A673 (cell line): ENCODE measurements around the gene CORO6. TPM values are rescaled to one million over a fixed set of nuclear protein-coding genes. Genes with fewer than 3 reads are reported as not detected.

ENCODE experiments used
- BruUV-seq: library from RNA; stranded (reverse); fragments of 400-500 nt; replicated peaks from 2 replicates; lab custom pipeline; 2021; lab: Mats Ljungman, UMichigan
- CTCF ChIA-PET: fragments of 300-600 bp; sonication (Branson Sonifier 250); formaldehyde crosslinking; loops from one replicate; lab custom pipeline; 2022; ENCODE audit warnings: antibody characterized with exemption; lab: Charles Lee
- POLR2A ChIA-PET: fragments of 300-600 bp; sonication (Branson Sonifier 250); formaldehyde crosslinking; loops from one replicate; lab custom pipeline; 2022; ENCODE audit warnings: antibody characterized with exemption; ENCODE audit not compliant: low non-redundant PET; lab: Charles Lee
- DNase-seq: peaks from one replicate; pipeline ENCODE4 v3.0.0-alpha.2; 2015; ENCODE audit warnings: low spot score
- H3K27ac ChIP-seq: fragments of 200-600 bp; sonication (generic); 2 replicates; pipeline ENCODE4 v1.5.1; 2016; ENCODE audit warnings: mixed run types, low read depth, mild to moderate bottlenecking, mixed read lengths, antibody characterized with exemption, low read length; ENCODE audit not compliant: poor library complexity, severe bottlenecking
- H3K27me3 ChIP-seq: fragments of 200-600 bp; sonication (generic); replicated peaks from 2 replicates; pipeline ENCODE4 v1.6.1; 2017; ENCODE audit warnings: mixed run types, low read depth, mild to moderate bottlenecking, mixed read lengths, antibody characterized with exemption, low read length; ENCODE audit not compliant: insufficient read depth, poor library complexity
- H3K36me3 ChIP-seq: fragments of 200-600 bp; sonication (generic); 2 replicates; pipeline ENCODE4 v1.6.1; 2016; ENCODE audit warnings: mixed run types, mild to moderate bottlenecking, mixed read lengths, antibody characterized with exemption, low read length; ENCODE audit not compliant: insufficient read depth, poor library complexity, severe bottlenecking
- H3K4me1 ChIP-seq: fragments of 200-600 bp; sonication (generic); 2 replicates; pipeline ENCODE4 v1.6.1; 2017; ENCODE audit warnings: mixed run types, mild to moderate bottlenecking, mixed read lengths, antibody characterized with exemption, low read length; ENCODE audit not compliant: insufficient read depth, poor library complexity, severe bottlenecking
- H3K4me3 ChIP-seq: fragments of 200-600 bp; sonication (generic); 2 replicates; pipeline ENCODE4 v1.5.1; 2016; ENCODE audit warnings: low read depth, mixed run types, mild to moderate bottlenecking, mixed read lengths, low read length; ENCODE audit not compliant: poor library complexity, severe bottlenecking
- H3K9me3 ChIP-seq: fragments of 200-600 bp; sonication (generic); 2 replicates; pipeline ENCODE4 v1.6.1; 2016; ENCODE audit warnings: mixed run types, low read depth, mild to moderate bottlenecking, mixed read lengths, antibody characterized with exemption, low read length; ENCODE audit not compliant: poor library complexity, severe bottlenecking
- EZH2 ChIP-seq: fragments of 200-600 bp; sonication (generic); IDR thresholded peaks from 2 replicates; pipeline ENCODE4 v1.6.1; 2017; ENCODE audit warnings: borderline replicate concordance, low read depth, mild to moderate bottlenecking, mixed read lengths, antibody characterized with exemption, low read length; ENCODE audit not compliant: poor library complexity, severe bottlenecking
- intact Hi-C: fragments of 100-400 bp; cut with micrococcal nuclease; formaldehyde crosslinking; loops from one replicate; pipeline ENCODE4 v1.10.0; 2022; ENCODE audit not compliant: unreplicated experiment
- total RNA-seq: library from RNA; stranded (reverse); gene quantifications from 2 replicates; pipeline ENCODE4 v1.2.3, GENCODE V29; 2021
- TF ChIP-seq, protein P1 (sequence below): fragments of 300-800, 200-600 bp; sonication (generic); conservative IDR thresholded peaks from 2 replicates; pipeline ENCODE4 v1.5.1; 2017; ENCODE audit warnings: low read depth, mild to moderate bottlenecking, antibody characterized with exemption, low read length, moderate library complexity, mixed read lengths

CORO6 gene
- total RNA-seq, 1 experiment from 2014 or later: 19.7 TPM

DNA sequence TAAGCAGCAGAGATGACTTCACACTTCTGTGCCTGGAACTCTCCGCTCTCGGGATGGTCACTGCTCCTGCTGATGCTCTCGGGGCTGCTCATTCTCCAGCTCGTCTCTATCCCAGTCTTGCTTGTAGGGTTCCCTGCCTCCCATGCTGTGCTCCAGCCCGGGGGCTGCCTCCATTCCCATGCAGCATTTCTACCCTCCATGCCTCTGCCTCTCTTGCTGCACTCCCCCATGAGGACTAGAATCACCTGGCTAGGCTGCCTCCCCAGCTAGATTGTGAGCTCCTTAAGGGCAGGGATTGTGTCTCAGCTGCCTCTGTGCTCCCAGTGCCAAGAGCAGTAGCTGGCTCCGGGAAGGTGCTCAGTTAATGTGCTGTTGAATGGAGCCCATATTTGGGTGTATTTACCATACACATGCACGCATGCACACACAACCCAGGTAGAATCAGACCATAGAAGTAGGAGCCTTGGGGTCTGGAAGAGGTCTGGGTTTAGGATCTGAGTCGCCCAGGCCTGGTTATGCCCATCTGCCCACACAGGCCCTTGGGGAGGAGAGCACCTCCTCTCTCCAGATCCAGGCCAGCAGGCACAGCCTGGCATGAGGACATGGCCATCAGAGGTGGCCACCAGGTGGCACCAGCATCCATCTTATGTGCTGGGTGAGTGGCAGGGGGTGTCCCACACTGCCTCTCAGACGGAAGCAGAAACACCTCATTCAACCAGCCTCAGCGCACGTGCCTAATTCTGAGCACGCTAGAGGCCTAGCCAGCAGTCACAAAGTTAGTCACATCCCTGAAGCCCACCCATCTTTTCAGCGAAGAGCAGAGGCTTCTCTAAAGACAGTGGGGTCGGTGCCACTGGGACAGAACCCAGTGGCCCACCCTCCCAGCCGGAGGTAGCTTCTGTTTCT lies 42.6 kb downstream of the CORO6 start:
- no peaks in the 10 kb centered on the region for H3K27me3 ChIP-seq
- H3K27ac ChIP-seq: no peak overlapping the region
- CTCF ChIA-PET: interaction anchor here (0.6 to 1.6 kb wide), 7 partner anchors 12 to 513 kb away, joined by 3 to 9 read pairs (median 3); no protein-coding TSS in a partner anchor
- H3K4me3 ChIP-seq: no peak overlapping the region
- H3K4me1 ChIP-seq: peaks cover 12% of the 10 kb centered on the region
- POLR2A ChIA-PET: interaction anchor here (0.6 kb wide), 1 partner anchor 11 kb away, joined by 3 read pairs; no protein-coding TSS in a partner anchor
- BruUV-seq: no TSS peak
- TF ChIP-seq, protein P1, sequence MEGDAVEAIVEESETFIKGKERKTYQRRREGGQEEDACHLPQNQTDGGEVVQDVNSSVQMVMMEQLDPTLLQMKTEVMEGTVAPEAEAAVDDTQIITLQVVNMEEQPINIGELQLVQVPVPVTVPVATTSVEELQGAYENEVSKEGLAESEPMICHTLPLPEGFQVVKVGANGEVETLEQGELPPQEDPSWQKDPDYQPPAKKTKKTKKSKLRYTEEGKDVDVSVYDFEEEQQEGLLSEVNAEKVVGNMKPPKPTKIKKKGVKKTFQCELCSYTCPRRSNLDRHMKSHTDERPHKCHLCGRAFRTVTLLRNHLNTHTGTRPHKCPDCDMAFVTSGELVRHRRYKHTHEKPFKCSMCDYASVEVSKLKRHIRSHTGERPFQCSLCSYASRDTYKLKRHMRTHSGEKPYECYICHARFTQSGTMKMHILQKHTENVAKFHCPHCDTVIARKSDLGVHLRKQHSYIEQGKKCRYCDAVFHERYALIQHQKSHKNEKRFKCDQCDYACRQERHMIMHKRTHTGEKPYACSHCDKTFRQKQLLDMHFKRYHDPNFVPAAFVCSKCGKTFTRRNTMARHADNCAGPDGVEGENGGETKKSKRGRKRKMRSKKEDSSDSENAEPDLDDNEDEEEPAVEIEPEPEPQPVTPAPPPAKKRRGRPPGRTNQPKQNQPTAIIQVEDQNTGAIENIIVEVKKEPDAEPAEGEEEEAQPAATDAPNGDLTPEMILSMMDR: peak; percentile 93
- no peak for TF ChIP-seq EZH2
- peak; percentile 91 for DNase-seq
- peaks cover 82% of the 10 kb centered on the region for H3K36me3 ChIP-seq
- no peaks in the 10 kb centered on the region for H3K9me3 ChIP-seq
- intact Hi-C loops: loop anchor here (1.0 to 5.0 kb wide), 3 partner anchors 11 to 513 kb away; partner anchors contain the start of gene SSH2

DNA sequence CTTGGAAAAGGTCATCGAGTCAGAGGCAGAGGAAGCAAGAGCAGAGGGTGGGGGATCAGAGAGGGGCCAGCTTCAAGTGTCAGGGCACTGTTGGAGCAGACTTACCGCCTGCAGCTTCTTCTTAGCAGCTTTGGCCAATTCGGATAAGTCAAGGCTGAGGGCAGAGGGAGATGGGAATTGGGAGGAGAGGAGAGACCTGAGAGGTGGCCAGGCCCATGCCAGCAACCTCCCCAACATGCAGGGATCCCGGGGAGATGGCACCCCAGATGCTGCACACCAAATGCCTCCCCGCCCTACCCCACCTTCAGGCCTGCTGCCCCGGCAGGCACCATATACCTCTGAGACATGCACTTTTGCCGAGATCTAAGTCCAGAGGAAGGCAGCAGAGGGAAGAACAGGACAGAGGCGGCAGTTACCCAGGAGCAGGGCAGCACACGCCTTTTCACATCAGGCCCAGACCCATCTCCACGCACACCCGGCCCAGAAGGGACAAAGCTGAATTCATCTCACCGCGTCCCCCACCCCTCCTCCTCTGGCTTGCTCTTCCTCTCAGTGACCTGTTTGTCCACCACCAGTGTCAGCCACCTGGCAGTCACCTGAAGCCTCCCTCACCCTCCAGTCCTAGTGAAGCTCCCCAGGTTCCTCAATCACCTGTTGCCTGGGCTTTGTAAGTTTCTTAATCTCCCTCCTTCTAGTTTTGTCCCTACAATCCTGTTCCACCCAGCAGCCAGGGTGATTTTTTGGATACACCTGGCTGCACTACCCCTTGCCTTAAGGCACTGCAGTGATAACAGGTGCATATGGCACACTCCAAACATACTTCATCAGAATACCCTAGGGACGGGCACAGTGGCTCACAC lies 43.9 kb downstream of the CORO6 start:
- no peak overlapping the region for H3K4me3 ChIP-seq
- ChIA-PET CTCF (interaction anchor here (0.8 to 1.5 kb wide), 3 partner anchors 9 to 515 kb away, joined by 3 to 4 read pairs (median 3); no protein-coding TSS in a partner anchor), POLR2A (no interaction called here)
- TF ChIP-seq, protein P1: no peak
- TF ChIP-seq EZH2: no peak
- no peaks in the 10 kb centered on the region for H3K9me3 ChIP-seq
- H3K4me1 ChIP-seq: peaks cover 4% of the 10 kb centered on the region
- BruUV-seq: no TSS peak
- DNase-seq: no peak
- no peak overlapping the region for H3K27ac ChIP-seq
- peaks cover 93% of the 10 kb centered on the region for H3K36me3 ChIP-seq
- intact Hi-C loops: no loop called here
- H3K27me3 ChIP-seq: no peaks in the 10 kb centered on the region
